ENCODE measurements around the gene SERPINA12.
A peak's percentile ranks its signal among the peaks of the same experiment; 100 is the strongest.

Gene SERPINA12

GRCh38 chr14:94509356-94509755, at the start of gene SERPINA12:
SERPINA12 (minus strand) TSS chr14:94509469; CDS start chr14:94498397, 11,072 bp downstream.
- DNase-seq = no peak

- DNase-seq = no peak
These were observed 49.6 kb upstream of the SERPINA12 start for GRCh38 chr14:94558842-94559241.

GRCh38 chr14:94557327-94557726, 48.1 kb upstream of the SERPINA12 start:
- no peak for DNase-seq

GRCh38 chr14:94555991-94556390, 46.7 kb upstream of the SERPINA12 start:
- DNase-seq = no peak

- no peak for DNase-seq
These were observed 40.8 kb upstream of the SERPINA12 start for GRCh38 chr14:94550041-94550440.

GRCh38 chr14:94548999-94549985, 40.0 kb upstream of the SERPINA12 start:
- peak in 1 of 2 donors; percentile 44 for DNase-seq

- no peak for DNase-seq
These were observed 39.1 kb upstream of the SERPINA12 start for GRCh38 chr14:94548131-94548998.

- no peak for DNase-seq
These were observed 38.5 kb upstream of the SERPINA12 start for GRCh38 chr14:94547726-94548125.

GRCh38 chr14:94547151-94547680, 37.9 kb upstream of the SERPINA12 start:
- DNase-seq = no peak

- DNase-seq = peak; percentile 12 to 24
These were observed 36.0 kb upstream of the SERPINA12 start for GRCh38 chr14:94545131-94545841.

GRCh38 chr14:94544726-94545125, 35.5 kb upstream of the SERPINA12 start:
- no peak for DNase-seq

- no peak for DNase-seq
These were observed 34.3 kb upstream of the SERPINA12 start for GRCh38 chr14:94543449-94544124.

GRCh38 chr14:94542811-94543440, 33.7 kb upstream of the SERPINA12 start:
- DNase-seq = no peak

GRCh38 chr14:94542111-94542810, 33.0 kb upstream of the SERPINA12 start:
- no peak for DNase-seq

- no peak for DNase-seq
These were observed 32.1 kb upstream of the SERPINA12 start for GRCh38 chr14:94541234-94541975.

GRCh38 chr14:94540031-94540794, 30.9 kb upstream of the SERPINA12 start:
- no peak for DNase-seq

GRCh38 chr14:94539181-94539580, 29.9 kb upstream of the SERPINA12 start:
- no peak for DNase-seq

GRCh38 chr14:94538070-94538740, 28.9 kb upstream of the SERPINA12 start:
- DNase-seq = no peak

GRCh38 chr14:94536836-94537235, 27.6 kb upstream of the SERPINA12 start:
- no peak for DNase-seq

Measured in hippocampal formation (tissue), 2 donors.